Measurements from ENCODE around the gene COMMD6. TPM values are rescaled to one million over a fixed set of nuclear protein-coding genes. Genes with fewer than 3 reads are reported as not detected.

COMMD6 gene
- total and polyA plus RNA-seq, 2 donors (not counting 1 experiment from before 2014, with no cell fraction given) = 89.7 to 125 TPM

- H3K27ac ChIP-seq (ENCODE audit: insufficient read depth, low read length) = no peak overlapping the region
- peak overlapping the region; percentile 18 for H3K4me2 ChIP-seq (ENCODE audit: extremely low read depth, insufficient read depth, low read length)
- no peaks in the 10 kb centered on the region for H3K27me3 ChIP-seq (ENCODE audit: control insufficient read depth, insufficient read depth, low read length)
- DNase-seq (ENCODE audit: low read depth in 2 of 2) = no peak
- H3K36me3 ChIP-seq (ENCODE audit: control insufficient read depth, insufficient read depth, low read length) = no peaks in the 10 kb centered on the region
- H4K20me1 ChIP-seq (ENCODE audit: control insufficient read depth, extremely low read depth, insufficient read depth, low read length) = no peaks in the 10 kb centered on the region
- no peaks in the 10 kb centered on the region for H3K79me2 ChIP-seq (ENCODE audit: control insufficient read depth, insufficient read depth, low read length)
- H3K4me3 ChIP-seq (replicated peaks in 1 of 4; ENCODE audit: control extremely low read depth in 1 of 4, insufficient read depth in 1 of 4, low read depth in 3 of 4, low read length in 4 of 4) = peak overlapping the region in 1 of 4 experiments; percentile 72
- no peaks in the 10 kb centered on the region for H3K9me3 ChIP-seq (ENCODE audit: control insufficient read depth, insufficient read depth, low read depth, low read length)
- TF ChIP-seq EZH2 (IDR thresholded peaks at IDR 0.05; ENCODE audit: low read length, missing control alignments) = no peak
- no peak for TF ChIP-seq CTCF (conservative IDR thresholded peaks at IDR 0.05 in 1 of 2, IDR thresholded peaks at IDR 0.05 in 1 of 2; ENCODE audit: low read depth in 1 of 2, low read length in 2 of 2)
- H2AFZ ChIP-seq (ENCODE audit: low read length) = no peak overlapping the region
- peaks cover 2% of the 10 kb centered on the region for H3K4me1 ChIP-seq (ENCODE audit: control insufficient read depth, extremely low read depth, insufficient read depth, low read length)
- H3K9ac ChIP-seq (ENCODE audit: insufficient read depth, low read length) = no peak overlapping the region
Observed at GRCh38 chr13:75479102-75479740, 58.4 kb downstream of the COMMD6 start.

- Histone ChIP-seq H3K4me3 (replicated peaks in 1 of 4; ENCODE audit: control extremely low read depth in 1 of 4, insufficient read depth in 1 of 4, low read depth in 3 of 4, low read length in 4 of 4) (no peak overlapping the region), H3K27me3 (ENCODE audit: control insufficient read depth, insufficient read depth, low read length) (no peaks in the 10 kb centered on the region), H3K9ac (ENCODE audit: insufficient read depth, low read length) (no peak overlapping the region), H4K20me1 (ENCODE audit: control insufficient read depth, extremely low read depth, insufficient read depth, low read length) (no peaks in the 10 kb centered on the region), H3K36me3 (ENCODE audit: control insufficient read depth, insufficient read depth, low read length) (no peaks in the 10 kb centered on the region), H3K9me3 (ENCODE audit: control insufficient read depth, insufficient read depth, low read depth, low read length) (no peaks in the 10 kb centered on the region), H3K79me2 (ENCODE audit: control insufficient read depth, insufficient read depth, low read length) (no peaks in the 10 kb centered on the region), H3K27ac (ENCODE audit: insufficient read depth, low read length) (no peak overlapping the region), H3K4me1 (ENCODE audit: control insufficient read depth, extremely low read depth, insufficient read depth, low read length) (peaks cover 2% of the 10 kb centered on the region), H3K4me2 (ENCODE audit: extremely low read depth, insufficient read depth, low read length) (no peak overlapping the region), H2AFZ (ENCODE audit: low read length) (no peak overlapping the region)
- TF ChIP-seq EZH2 (IDR thresholded peaks at IDR 0.05; ENCODE audit: low read length, missing control alignments) = no peak
- TF ChIP-seq CTCF (conservative IDR thresholded peaks at IDR 0.05 in 1 of 2, IDR thresholded peaks at IDR 0.05 in 1 of 2; ENCODE audit: low read depth in 1 of 2, low read length in 2 of 2) = no peak
- no peak for DNase-seq (ENCODE audit: low read depth in 2 of 2)
Observed at GRCh38 chr13:75478659-75479058, 59.0 kb downstream of the COMMD6 start.

Other genes starting within 250 kb of the COMMD6 start
- 11.3 and 15.4 TPM in 2 replicates for gene TBC1D4, start 55.7 kb downstream of the COMMD6 start, total RNA-seq
- 10.3 and 10.5 TPM in 2 replicates for gene TBC1D4, start 55.7 kb downstream of the COMMD6 start, polyA plus RNA-seq
- 23.4 and 30.9 TPM in 2 replicates for gene UCHL3, start 11.9 kb upstream of the COMMD6 start, total RNA-seq
- gene UCHL3, start 11.9 kb upstream of the COMMD6 start, polyA plus RNA-seq = 76.7 and 81.9 TPM in 2 replicates
- 75.5 and 226 TPM in 2 replicates for gene LMO7, start 98.5 kb upstream of the COMMD6 start, total RNA-seq
- 71.9 and 116 TPM in 2 replicates for gene LMO7, start 98.5 kb upstream of the COMMD6 start, polyA plus RNA-seq